Hematopoietic multipotent progenitor cell treated with erythropoietin and hydrocortisone succinate and interleukin-3 and kit ligand, for 4 days (in vitro differentiated cells): ENCODE results near the gene MIEN1.
A peak's percentile ranks its signal among the peaks of the same experiment; 100 is the strongest.
"Not testable (repeated sequence)": the region's sequence is repeated elsewhere in the genome, so short reads cannot be mapped to it uniquely, and the experiment has no call there.

Experiments
- DNase-seq: peaks from one replicate; pipeline ENCODE4 v3.0.0-alpha.2; 2015

The MIEN1 gene, protein sequence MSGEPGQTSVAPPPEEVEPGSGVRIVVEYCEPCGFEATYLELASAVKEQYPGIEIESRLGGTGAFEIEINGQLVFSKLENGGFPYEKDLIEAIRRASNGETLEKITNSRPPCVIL

DNA sequence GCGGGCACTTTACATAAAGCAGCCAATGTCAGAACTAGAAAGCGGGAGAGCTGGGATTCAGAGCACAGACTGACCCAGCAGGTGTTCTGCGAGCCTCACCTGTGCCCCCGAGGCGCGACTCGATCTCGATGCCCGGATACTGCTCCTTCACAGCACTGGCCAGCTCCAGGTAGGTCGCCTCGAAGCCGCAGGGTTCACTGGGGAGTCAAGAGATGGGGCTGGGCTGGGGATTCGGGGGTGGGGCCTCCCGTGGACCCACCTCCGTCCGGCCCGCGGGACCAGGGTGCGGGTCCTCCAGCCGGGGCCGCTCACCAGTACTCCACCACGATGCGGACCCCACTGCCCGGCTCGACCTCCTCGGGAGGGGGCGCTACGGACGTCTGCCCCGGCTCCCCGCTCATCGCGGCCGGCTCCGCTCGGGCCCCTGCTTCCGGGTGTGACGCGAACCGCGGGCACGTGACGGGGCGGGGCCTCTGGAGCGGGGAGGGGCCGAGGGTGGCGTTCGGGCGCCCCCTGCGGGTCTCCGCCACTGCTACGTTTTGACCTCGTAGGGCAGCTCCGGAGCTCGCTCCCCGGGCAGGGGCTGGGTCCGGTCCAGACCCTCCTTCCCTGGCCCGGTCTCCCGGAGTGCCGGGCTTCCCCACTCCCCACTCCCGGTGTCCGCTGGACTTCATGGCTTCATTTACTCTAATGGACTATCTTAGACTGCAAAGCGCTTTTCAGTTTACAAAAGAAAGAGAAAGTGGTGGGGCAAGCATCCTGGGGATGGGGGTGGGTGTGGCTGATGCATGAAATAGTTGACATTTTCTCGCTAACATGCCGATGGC is at the start of gene MIEN1:
MIEN1 (minus strand) TSS at position 438 of the 827 bp plus-strand sequence; CDS start at position 401, 37 bp downstream.
- DNase-seq = peak; percentile 93

DNA sequence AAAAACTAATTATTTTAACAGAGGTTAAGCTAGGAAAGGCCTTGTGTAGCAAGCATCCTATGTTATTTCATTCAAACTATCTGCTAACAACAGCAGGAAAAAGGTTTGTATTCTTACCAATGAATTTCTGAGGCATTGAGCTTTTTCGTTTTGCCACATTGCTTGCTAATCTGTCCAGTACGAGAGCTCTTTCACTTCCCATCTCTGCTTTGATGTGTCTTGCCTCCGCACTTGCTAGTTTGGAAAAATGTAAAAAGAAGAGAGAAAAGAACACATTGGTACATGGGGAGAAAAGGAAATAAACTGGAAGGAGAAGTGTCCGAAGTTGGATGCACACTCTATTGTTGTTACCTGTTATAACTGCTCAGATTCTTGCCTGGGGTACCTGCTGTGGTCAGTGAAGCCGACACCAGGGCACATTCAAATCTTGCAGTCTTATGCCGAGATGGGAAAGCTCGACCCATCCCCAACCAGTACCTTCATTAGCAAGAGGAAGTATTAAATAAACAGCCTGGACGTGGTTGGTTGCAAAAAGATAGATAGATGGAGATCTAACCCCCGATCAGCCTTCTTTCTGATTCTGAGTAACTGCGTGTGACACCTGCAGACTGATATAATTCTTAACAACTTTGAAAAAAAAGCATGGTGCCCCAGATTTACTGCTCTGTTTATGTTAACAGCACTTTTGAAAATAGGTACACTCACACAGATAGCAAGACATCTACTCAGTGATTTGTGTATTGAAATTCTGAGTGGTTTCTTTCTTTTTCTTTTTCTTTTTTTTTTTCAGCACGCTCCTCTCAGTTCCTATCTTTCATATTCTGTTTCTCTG is 47.4 kb upstream of the MIEN1 start:
- no peak for DNase-seq

DNA sequence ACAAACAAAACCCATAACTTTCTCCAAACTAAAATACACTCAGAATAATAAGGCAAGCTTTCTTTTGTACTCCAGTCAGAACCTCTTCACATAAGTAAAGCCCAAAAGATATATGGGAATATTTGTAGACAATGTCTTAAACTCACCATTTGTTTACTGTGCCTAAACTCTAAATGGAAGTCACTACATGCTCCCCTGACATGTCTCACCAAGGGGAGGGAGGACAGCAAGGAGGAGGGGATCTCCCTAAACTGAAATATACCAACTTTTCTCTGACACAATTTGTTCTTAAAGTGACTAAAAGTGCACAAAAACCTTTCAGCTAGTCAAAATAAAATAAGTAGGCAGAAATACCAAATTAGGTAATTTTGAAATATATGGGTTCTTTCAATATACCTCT is 45.9 kb upstream of the MIEN1 start:
- no peak for DNase-seq

DNA sequence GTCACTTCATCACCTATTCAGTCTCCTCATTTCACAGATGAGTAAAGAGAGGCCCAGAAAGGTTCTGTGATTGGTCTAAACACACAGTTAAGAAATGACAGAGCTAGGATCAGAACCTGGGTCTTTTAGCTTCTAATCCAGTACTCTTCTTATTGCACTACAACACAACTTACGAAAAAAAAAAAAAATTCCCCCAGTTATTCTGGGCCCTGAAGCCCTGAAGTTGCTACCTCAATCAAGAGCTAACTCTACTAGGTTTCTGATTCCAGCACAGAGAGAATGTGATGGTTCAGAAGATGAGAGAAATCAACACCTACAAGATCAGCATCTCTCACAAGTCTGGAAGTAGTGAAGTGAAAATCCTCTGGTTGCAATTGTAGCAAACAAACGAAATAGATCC is 44.7 kb upstream of the MIEN1 start:
- DNase-seq = no peak

DNA sequence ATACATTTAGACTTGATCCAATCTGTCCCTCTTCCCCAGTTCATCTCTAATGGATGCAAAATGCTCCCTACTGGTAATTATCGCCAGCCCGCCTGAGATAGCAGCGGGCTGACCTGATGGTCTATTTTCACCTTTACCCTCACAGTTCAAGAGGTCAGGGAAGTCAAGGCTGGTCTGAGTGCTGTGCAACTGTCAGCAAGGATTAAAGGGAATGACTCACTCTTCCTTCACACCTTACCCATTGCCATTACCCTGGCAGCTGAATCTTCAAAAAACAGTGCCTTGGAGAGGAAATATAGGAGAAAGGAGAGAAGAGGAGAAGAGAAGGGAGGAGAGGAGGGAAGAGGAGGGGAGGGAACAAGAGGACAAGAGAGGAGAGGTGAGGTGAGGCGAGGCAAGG is 43.7 kb upstream of the MIEN1 start:
- no peak for DNase-seq

DNA sequence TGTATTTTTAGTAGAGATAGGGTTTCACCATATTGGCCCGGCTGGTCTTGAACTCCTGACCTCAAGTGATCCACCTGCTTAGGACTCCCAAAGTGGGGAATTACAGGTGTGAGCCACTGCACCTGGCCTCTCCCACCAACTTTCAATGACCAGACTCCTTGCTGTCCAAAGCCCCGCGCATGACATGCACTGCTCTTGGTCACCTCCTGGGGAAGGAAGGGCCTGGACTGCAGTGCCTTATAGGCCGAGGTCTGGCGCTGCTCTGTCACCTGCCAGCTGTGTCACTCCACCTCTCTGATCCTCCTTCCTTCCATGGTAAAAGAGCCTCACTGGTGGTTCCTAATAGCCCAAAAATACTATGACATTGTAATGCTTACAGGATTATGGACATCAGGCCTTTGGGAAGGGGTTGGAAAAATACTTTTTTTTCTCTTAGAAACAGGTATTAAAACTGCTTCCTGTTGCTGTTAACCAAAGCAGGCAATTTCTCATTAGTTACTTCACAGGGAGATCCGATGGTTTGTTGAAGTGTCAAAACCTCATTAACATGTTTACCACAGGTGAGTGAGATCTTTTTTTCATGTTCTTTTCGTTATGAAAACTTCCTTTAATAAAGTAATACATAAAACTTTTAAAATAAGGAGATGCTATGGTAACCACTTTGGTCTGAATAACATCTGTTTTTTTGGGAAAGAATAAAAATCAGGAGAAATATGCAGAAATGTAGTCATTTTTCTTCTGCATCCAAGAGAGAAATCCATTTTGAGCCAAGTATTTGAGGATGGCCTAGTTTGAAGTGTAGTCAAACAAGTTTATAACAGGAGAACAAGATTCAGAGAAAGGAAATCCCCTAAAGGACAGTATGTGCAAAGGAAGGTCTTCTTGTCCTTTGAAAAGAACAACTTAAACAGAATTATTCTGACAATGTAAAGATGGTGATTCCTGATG is 42.9 kb upstream of the MIEN1 start:
- DNase-seq = no peak

DNA sequence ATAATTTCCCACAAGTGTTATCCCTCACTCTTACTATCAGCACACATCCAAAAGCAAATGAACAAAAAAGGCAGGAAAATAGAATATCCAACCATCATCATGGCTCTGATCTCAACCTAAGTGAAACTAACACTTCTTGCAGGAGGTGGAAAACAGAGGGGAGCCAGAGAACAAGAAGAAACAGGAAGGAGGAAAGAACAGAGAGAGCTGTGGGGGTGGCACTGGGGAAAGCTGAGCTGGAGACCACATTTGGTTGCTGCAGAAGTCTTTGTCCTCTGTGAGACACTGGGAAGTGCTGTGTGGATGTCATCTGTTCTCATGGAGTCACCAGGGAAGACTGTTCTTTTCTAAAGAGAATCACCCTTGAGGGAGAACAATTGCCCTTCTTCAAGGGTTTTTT is 42.1 kb upstream of the MIEN1 start:
- DNase-seq = no peak

DNA sequence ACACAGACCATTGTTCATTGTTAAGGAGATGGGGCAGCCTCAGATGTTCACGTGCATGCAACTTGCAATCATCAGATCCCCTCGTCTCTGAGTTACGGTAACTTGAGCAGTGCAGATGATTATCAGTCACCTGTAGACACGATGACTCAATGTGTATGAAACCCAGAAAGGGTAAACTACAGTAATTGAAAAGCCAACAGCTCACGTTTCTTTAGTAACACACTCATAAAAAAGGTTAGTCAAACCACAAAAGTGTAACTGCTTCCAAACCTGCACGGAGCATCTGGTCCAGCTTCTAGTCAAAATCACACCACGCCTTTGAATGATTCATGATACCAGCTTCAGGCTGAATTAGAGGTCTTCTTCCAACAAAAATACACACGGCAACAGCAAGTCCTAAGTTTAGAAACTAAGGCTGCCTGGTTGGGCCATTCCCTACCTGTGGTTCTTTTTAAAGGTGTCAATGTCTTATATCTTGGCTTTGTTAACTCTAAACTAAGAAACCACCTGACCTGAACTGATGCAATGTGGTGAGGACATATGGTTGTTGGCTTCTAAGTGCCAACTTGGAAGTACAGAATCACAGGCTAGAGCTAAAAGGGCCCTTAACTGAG is 39.7 kb upstream of the MIEN1 start:
- DNase-seq = no peak

DNA sequence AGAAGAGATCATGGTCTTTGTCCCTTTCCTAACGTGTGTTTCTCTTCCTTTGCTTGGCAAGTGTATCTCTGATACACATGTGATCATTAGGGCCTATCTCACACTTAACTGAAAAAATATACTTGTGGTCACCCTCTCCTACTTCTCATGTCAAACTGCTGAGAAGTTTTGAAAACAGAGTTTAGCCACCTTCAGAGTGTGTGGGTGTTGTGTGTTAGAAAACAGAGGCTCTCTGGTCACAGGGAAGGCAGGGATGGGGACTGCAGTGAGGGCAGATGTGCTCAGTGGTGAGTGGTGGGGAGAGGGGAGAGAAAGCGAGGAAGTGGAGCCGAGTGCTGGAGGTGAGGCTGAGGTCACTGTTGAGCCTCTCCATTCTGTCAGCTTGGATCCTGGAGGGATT is 36.8 kb upstream of the MIEN1 start:
- DNase-seq = no peak

DNA sequence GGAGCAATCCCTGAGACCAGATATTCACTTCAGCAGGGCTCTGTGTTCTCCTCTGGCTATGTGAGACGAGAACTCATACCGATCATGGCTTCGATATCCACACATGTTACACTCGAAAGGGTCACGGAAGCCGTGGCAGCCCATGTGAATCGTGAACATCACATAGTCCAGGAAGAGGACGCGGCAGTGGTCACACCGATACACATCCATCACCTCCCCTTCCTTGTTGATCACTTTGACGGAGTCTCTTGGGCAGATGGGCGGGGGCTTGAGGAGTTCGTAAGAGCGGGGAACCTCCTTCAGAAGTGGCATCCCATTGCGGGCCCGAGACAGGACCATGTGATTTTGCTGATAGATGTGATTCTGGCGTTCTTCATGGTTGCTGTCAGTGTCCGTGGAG is 35.4 kb upstream of the MIEN1 start:
- no peak for DNase-seq

DNA sequence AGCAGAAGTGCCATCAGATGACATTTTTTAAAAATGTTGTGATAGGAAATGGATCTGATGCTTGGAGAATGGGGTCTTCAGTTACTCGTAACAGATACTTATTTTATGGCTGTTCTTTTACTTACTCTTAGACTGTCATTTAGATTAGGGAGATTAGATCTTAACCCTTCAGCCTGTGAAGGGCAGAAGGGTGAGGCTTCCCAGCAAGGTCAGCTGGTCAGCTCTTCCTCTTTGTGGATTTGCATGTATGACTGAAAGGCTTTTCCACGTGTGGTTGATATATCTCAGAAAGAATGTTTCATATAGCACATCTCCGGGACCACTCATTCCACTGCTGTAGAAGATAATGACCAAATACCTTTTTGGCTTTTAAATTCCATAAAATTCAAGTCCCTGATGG is 34.8 kb upstream of the MIEN1 start:
- DNase-seq = peak; percentile 32

DNA sequence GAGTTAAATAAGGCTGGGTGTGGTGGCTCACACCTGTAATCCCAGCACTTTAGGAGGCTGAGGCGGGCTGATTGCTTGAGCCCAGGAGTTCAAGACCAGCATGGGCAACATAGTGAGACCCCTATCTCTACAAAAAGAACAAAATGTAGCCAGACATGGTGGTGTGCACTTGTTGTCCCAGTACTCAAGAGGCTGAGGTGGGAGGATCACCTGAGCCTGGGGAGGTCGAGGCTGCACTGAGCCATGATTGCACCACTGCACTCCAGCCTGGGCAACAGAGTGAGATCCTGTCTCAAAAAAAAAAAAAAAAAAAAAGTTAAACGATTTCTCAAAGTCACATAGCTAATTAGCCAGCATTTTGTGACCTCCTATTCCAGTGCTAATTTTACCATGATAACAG is 33.8 kb upstream of the MIEN1 start:
- DNase-seq = not testable (repeated sequence)

DNA sequence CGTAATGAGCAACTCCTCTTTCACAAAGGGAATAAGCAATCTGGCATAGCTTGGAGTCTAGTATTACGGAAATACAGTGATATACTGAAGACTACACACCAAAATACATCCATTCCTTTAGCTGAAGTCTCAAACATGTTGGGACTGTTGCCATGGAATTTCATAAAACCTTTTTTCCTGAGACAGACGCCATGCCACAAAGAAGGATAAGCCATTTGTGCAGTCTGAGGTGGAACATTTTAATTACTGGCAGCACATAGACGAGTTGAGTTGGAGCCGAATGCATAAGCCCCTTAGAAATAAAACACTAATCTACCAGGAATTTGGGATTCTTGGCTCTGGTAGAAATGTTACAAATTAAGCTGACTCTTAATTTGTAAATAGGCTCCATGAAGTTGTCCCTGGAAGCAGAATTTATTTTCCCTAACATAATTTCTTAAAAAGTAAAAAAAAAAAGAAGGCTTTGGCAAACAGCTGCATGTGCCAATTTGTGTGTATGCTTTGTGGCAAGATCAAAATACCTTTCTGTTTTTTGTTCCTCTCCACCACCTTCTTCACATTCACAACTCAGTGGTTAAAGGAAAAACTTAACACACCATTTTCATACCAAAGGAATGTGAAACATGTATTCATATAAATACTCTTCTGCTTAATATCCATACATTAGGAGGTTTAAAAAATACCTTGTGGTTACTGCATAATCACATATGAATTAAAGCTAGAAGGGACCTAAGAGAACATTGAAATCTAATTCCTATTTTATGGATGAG is 32.9 kb upstream of the MIEN1 start:
- DNase-seq = no peak

DNA sequence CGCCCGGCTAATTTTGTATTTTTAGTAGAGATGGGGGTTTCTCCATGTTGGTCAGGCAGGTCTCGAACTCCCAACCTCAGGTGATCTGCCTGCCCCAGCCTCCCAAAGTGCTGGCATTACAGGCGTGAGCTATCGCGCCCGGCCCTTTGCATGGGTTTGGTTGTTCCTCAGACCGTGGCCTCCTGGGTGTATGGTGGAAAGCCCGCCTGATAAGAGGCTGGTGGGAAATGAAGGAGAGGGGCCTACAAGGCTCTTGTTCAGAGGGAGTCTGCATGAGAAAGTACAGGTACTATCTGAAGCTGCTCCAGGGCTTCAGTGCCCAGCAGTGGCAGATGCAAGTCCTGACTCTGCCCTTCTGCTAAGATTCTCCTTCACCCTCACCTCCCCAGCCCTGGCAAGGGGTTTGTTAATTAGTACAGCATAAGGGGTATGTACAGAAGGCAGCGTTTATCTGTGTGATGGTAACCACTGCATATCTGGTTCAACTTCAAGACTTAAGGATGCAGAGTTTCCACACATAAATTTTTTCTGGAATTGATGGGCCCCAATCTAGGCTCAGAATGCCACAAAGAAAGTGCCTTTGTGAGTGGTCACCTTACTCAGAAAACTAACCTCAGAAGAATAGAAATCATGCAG is 31.6 kb upstream of the MIEN1 start:
- DNase-seq = no peak

DNA sequence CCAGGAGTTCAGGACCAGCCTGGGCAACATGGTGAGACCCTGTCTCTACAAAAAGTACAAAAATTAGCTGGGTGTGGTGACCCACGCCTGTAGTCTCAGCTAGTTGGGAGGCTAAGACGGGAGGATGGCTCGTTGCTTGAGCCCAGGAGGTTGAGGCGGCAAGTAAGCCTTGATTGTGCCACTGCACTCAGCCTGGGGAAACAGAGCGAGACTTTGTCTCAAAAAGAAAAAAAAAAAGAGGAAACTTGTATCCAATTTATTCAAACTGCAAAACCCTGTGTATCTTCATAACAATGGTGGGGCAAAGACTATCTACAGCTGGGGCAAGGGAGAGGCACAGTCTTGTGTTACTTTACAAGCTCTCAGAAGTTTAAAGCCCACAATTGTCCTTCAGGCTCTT is 28.9 kb upstream of the MIEN1 start:
- no peak for DNase-seq

DNA sequence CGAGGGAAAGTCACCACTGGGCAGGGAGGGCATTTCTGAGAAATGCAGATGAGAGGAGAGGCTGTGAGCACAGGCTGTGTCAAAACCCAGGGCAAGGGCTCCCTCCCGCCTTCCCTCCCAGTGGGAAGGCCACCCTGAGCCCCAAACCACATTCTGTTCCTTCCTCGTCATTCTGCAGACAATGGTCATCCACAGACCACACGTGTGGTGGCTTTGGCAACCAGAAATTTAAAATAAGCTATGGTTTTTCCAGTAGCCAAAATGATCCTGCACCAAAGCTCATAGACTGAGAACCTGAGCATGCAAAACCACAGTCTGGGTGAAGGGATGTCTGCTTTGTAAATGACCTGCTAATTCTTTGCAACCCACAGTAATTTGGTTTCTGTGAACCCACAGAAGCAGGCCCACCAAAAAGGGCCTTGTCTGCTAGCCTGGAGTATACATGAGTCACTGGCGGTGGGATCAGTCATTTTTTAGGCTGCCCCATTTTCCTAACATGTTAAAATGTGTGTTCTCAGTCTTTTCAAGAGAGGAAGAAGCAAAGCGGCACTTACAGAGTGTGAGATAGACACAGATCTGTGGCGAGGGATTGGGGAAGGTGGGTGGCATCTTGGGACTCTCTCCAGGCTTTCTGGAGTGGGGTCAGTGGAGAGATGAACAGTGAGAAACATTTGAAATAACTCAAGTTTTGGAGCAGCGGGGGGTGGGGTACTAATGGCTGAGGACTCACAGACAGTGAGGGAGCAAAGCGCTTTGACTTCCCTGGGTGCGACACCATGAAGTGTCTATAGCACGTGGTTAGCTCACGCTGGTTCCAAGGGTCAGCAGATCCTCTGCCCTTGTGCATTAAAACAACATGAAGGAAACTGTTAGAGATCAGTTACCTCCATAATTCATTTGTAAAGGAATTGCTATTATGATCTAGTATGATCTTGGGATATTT is 27.9 kb upstream of the MIEN1 start:
- peak; percentile 41 for DNase-seq

DNA sequence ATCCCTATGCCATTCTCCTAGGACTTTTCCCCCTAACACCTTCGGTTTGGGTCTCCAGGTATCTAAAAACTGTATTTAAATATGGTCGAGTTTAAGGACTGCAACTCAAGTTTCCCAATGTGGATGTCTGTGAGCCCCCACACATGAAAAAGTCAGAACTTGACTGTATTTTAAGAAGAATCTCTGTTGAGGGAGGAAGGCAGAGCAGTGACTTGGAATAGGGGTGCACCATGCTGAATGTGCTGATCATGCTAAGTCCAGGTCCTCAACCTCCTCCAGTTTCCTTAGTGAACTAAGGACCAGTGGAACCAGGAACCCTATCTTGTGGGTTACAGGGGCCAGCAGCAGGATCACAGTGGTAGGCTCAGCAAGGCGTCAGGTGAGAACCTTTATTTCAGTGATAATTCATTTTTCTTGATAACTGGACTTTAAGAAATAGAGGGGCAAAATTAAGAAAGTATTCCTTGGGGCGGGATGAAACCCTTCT is 26.9 kb upstream of the MIEN1 start:
- no peak for DNase-seq

DNA sequence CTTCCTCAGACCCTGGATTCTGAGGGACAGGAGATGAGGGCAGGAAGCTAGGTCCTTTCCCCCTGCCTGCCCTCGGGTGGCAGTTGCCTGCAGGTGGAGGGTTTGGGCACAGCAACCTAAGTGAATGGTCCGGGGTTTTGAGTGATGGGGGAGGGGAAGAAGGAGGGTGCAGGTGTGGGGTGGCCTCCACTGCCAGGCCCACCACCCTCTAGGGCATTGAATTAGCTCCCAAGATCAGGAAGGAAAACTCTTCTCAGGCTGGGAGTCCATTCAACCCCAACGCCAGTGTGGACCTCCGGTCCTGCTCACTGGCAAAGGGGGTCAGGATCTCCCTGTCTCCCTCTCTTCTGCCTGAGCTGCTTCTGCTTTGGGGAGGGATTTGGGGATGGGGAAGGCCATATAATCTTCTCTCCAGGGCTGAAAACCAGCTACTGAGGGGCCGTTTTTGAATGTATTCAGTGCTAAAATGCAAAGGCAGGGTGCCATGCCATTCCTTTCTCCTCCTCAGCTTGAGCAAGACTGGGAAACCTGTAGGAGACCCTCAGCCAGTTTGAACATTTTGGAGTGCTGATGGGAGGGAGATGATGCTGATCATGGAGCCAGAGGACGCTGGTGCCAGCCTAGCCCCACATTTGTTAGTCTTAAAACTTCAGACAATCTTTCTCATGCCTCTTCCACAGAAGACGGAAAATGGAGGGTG is 26.2 kb upstream of the MIEN1 start:
- DNase-seq = no peak
